Transverse colon (tissue), 4 donors: ENCODE data around the gene LMAN2L. TPM values are rescaled to one million over a fixed set of nuclear protein-coding genes. Genes with fewer than 3 reads are reported as not detected.

Experiments
- DNase-seq: peaks from one replicate; pipeline ENCODE4 v3.0.0-alpha.2; 2019
- H3K27ac ChIP-seq, 4 donors: fragments of 200-600 bp; sonication (generic); 2 replicates each; pipeline ENCODE4 v1.5.1; 2016 to 2018; ENCODE audit warnings: inconsistent platforms in 4 of 4
- H3K27me3 ChIP-seq: fragments of 200-600 bp; sonication (generic); 2 replicates; pipeline ENCODE4 v1.5.1; 2017; ENCODE audit warnings: inconsistent platforms
- H3K36me3 ChIP-seq, 4 donors: fragments of 200-600 bp; sonication (generic); 2 replicates each; pipeline ENCODE4 v1.5.1; 2017 to 2019; ENCODE audit warnings: inconsistent platforms in 4 of 4
- H3K4me1 ChIP-seq, 4 donors: fragments of 200-600 bp; sonication (generic); 2 replicates each; pipeline ENCODE4 v1.5.1; 2017 to 2020; ENCODE audit warnings: inconsistent platforms in 4 of 4
- H3K4me3 ChIP-seq, 4 donors: fragments of 200-600 bp; sonication (generic); 1 replicate in 1 of 4; 2 replicates in 3 of 4; pipeline versions ENCODE4 v1.5.1 to v1.6.1; 2017 to 2019; ENCODE audit warnings: inconsistent platforms in 4 of 4
- H3K9me3 ChIP-seq, 2 donors: fragments of 200-600 bp; sonication (generic); 2 replicates each; pipeline ENCODE4 v1.5.1; 2017 to 2019; ENCODE audit warnings: inconsistent platforms in 2 of 2
- CTCF ChIP-seq, 5 experiments: fragments of 200-600 bp in 3 of 5; fragments of 450-650 bp in 2 of 5; sonication (generic) in 3 of 5; IDR thresholded peaks; 1 replicate in 2 of 5; 2 replicates in 3 of 5; pipeline ENCODE4 v1.5.1; 2016 to 2017; ENCODE audit warnings: antibody characterized with exemption in 5 of 5, inconsistent platforms in 3 of 5, mild to moderate bottlenecking in 2 of 5, moderate library complexity in 1 of 5
- EP300 ChIP-seq: sonication (generic); formaldehyde crosslinking; IDR thresholded peaks from one replicate; pipeline ENCODE4 v1.6.1; 2017; ENCODE audit warnings: antibody characterized with exemption, low read depth
- POLR2A ChIP-seq: fragments of 450-650 bp; IDR thresholded peaks from one replicate; pipeline ENCODE4 v1.6.1; 2016; ENCODE audit warnings: antibody characterized with exemption, mild to moderate bottlenecking, moderate library complexity
- POLR2AphosphoS5 ChIP-seq, 3 donors: sonication (generic); formaldehyde crosslinking; IDR thresholded peaks; one replicate each; pipeline ENCODE4 v1.6.1; 2016; ENCODE audit warnings: antibody characterized with exemption in 3 of 3
- WGBS, 2 donors: methylation state at CpG; one replicate each; pipeline ENCODE4 v1.1.5; 2018; ENCODE audit warnings: low coverage in 1 of 2; 5-methylcytosine and 5-hydroxymethylcytosine counted together
- in situ Hi-C, 4 donors: fragments of 200-750 bp; cut with MboI; loops; one replicate each; pipeline versions ENCODE4 v1.15.0 to v1.15.1; 2017; ENCODE audit warnings: low sequenced_read_pairs in 3 of 4, low pct_ligation_motif_present in 1 of 4, low pct_unique_long_range_greater_than_20kb in 1 of 4
- intact Hi-C: fragments of 100-400 bp; cut with DNase I; formaldehyde crosslinking; loops from one replicate; pipeline ENCODE4 v1.15.1; 2023; ENCODE audit warnings: low total_unique reads
- total RNA-seq, 4 donors: library from RNA; depleted of rRNA; stranded (reverse); fragments of >200 nt; gene quantifications; one replicate each; pipeline ENCODE4 v1.1.0, GENCODE V29; 2016

Gene LMAN2L
- total RNA-seq, 4 donors from 2014 or later, result 16.7 to 27.3 (median 19.0) TPM

DNA sequence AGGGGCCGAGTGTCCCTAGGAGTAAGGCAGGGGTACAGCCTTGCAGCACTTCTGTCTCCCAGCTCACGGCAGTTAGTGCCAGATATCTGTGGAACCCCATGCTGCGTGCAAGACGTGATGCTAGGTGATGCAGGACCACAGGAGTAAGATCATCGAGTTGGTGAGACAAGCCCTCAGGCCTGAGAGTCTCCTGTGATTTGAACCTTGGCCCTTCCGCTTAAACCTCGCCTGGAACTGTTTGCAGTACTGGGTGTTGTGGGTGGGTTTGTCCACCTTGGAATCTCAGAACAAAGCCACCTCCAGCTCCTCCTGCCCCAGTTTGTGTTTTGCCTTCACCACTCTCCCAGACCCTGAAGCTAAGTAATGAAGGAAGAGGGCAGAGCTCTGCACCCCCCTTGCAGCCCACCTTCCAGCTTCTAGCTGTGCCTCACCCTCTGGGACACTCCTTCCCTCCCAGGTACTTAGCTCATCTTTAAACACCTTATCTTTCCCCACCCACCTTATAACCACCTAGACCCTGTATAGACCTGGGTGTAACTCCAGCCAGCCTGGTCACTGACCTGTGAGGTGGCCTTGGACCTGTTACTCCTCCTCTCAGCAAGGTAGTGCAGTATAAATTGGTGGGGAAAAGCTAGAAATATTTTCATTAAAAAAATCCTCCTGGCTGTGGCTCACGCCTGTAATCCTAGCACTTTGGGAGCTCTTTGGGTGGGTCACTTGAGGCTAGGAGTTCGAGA lies 27.4 kb upstream of the LMAN2L start:
- peak; percentile 64 for DNase-seq
- H3K9me3 ChIP-seq, result no peaks in the 10 kb centered on the region
- no peaks in the 10 kb centered on the region for H3K36me3 ChIP-seq
- WGBS, 2 donors, result 65% methylated on average over 9 of the region's 9 CpGs; no CpG with 5 or more reads in 1 of the 2 donors
- peak overlapping the region in 2 of 4 donors; percentile 3 to 13 for H3K4me3 ChIP-seq
- peaks cover 25 to 96% (median 80%) of the 10 kb centered on the region in 4 donors for H3K4me1 ChIP-seq
- no peak for TF ChIP-seq CTCF (IDR thresholded peaks at IDR 0.05)
- no peak for TF ChIP-seq EP300
- TF ChIP-seq POLR2AphosphoS5 (IDR thresholded peaks at IDR 0.05), result peak in 1 of 3 donors; percentile 61
- no peak for TF ChIP-seq POLR2A
- no peaks in the 10 kb centered on the region for H3K27me3 ChIP-seq
- peak overlapping the region; percentile 84 to 89 (median 87) for H3K27ac ChIP-seq
- intact Hi-C loops (loop anchor here (10.0 kb wide), 2 partner anchors 47 to 133 kb away; partner anchors contain the start of genes CNNM3 and KANSL3), in situ Hi-C loops (no loop called here)

GRCh38 chr2:96764253-96764637 lies 24.4 kb upstream of the LMAN2L start:
- Histone ChIP-seq H3K4me1 (peaks cover 18 to 89% (median 71%) of the 10 kb centered on the region in 4 donors), H3K4me3 (peak overlapping the region; percentile 18 to 83 (median 58)), H3K36me3 (no peaks in the 10 kb centered on the region), H3K27me3 (no peaks in the 10 kb centered on the region), H3K27ac (peak overlapping the region; percentile 84 to 92 (median 88)), H3K9me3 (no peaks in the 10 kb centered on the region)
- DNase-seq, result peak; percentile 51
- WGBS, 2 donors, result 27 to 40% methylated on average over 3 to 7 of the region's 8 CpGs
- TF ChIP-seq CTCF (IDR thresholded peaks at IDR 0.05), result no peak
- no peak for TF ChIP-seq POLR2AphosphoS5 (IDR thresholded peaks at IDR 0.05)
- TF ChIP-seq POLR2A, result no peak
- TF ChIP-seq EP300, result no peak
- intact Hi-C loops (loop anchor here (10.0 kb wide), 2 partner anchors 51 to 129 kb away; partner anchors contain the start of genes CNNM3 and KANSL3), in situ Hi-C loops (no loop called here)

GRCh38 chr2:96763511-96764252 lies 23.8 kb upstream of the LMAN2L start:
- intact Hi-C loops, result loop anchor here (10.0 kb wide), 2 partner anchors 51 to 129 kb away; partner anchors contain the start of genes CNNM3 and KANSL3
- H3K9me3 ChIP-seq, result no peaks in the 10 kb centered on the region
- no peaks in the 10 kb centered on the region for H3K36me3 ChIP-seq
- TF ChIP-seq POLR2AphosphoS5 (IDR thresholded peaks at IDR 0.05) (peak in 2 of 3 donors; percentile 59 to 77), POLR2A (peak; percentile 60), CTCF (IDR thresholded peaks at IDR 0.05) (peak; percentile 47 to 64 (median 58)), EP300 (no peak)
- WGBS, 2 donors, result 11% methylated on average over 7 of the region's 7 CpGs; no CpG with 5 or more reads in 1 of the 2 donors
- peak overlapping the region; percentile 84 to 92 (median 88) for H3K27ac ChIP-seq
- no peaks in the 10 kb centered on the region for H3K27me3 ChIP-seq
- peak; percentile 55 for DNase-seq
- peaks cover 16 to 89% (median 70%) of the 10 kb centered on the region in 4 donors for H3K4me1 ChIP-seq
- H3K4me3 ChIP-seq, result peak overlapping the region; percentile 18 to 83 (median 58)
- in situ Hi-C loops, result no loop called here
